ENCODE measurements around the gene GRIN2C. TPM values are rescaled to one million over a fixed set of nuclear protein-coding genes. Genes with fewer than 3 reads are reported as not detected.
"Not testable (repeated sequence)": the region's sequence is repeated elsewhere in the genome, so short reads cannot be mapped to it uniquely, and the experiment has no call there.

GRIN2C gene
- total RNA-seq = under 1 TPM in 1 of 2 donors, not detected in 1; 0.87 TPM

DNA sequence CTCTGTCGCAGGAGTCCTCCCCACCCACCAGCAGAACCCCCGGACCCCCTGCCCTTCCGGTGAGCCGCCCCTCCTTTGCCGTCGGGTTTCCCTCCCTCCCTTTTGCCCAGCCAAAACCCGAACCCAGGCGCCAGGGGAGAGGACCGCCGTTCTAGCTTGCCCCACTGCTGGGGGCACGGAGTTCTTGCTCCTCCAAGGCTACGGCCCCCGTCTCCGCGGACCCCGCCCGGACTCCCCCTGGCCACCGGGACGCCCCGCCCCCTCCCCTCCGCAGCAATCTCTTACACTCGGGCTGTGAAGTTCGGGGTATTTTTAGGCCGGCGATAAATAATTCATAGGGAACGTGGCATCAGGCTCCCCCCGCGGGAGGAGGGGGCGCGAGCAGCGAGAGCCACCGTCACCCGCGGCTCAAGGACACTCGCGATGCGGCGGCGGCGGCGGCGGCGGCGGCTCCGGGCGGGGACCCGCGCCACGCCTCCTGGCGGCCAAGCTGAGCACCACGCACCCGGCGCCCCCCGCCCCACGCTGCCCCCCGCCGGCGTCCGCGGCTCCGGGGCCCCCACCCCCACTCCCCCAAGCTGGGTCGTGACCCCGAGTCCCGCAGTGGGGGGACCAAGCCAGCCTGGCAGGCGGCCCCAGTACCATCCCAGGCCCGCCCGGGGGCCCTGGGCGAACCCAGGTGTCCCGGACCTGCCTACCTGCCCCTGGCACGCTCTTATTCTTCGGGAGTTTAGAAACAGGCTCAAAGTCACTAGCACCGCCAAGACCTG lies at the start of gene GRIN2C:
TSS of gene GRIN2C (minus strand) at position 427 of the 770 bp plus-strand sequence. CDS start 4,793 bp downstream, outside the sequence.
- H3K27ac Mint-ChIP-seq = no peak within 1 kb of the TSS
- ATAC-seq (peak; percentile 26 to 47), DNase-seq (ENCODE audit: low spot score in 2 of 2) (peak in 1 of 2 donors; percentile 54)
- H3K36me3 Mint-ChIP-seq = no peaks in the 10 kb centered on the region
- no peaks in the 10 kb centered on the region for H3K9me3 Mint-ChIP-seq

- not testable (repeated sequence) for H3K9me3 Mint-ChIP-seq; ATAC-seq; H3K36me3 Mint-ChIP-seq; H3K27ac Mint-ChIP-seq; DNase-seq (ENCODE audit: low spot score in 2 of 2)
Measured at GRCh38 chr17:74909097-74909496, 49.4 kb upstream of the GRIN2C start.

- ATAC-seq (no peak), DNase-seq (ENCODE audit: low spot score in 2 of 2) (no peak)
- Mint-ChIP-seq H3K36me3 (no peaks in the 10 kb centered on the region), H3K9me3 (no peaks in the 10 kb centered on the region), H3K27ac (no peak overlapping the region)
Measured at GRCh38 chr17:74907012-74907411, 47.3 kb upstream of the GRIN2C start.

GRCh38 chr17:74906214-74906793 lies 46.6 kb upstream of the GRIN2C start:
- H3K36me3 Mint-ChIP-seq; ATAC-seq; H3K27ac Mint-ChIP-seq; H3K9me3 Mint-ChIP-seq; DNase-seq (ENCODE audit: low spot score in 2 of 2): not testable (repeated sequence)

- DNase-seq (ENCODE audit: low spot score in 2 of 2) (no peak), ATAC-seq (peak; percentile 49 to 59)
- H3K9me3 Mint-ChIP-seq = no peaks in the 10 kb centered on the region
- H3K36me3 Mint-ChIP-seq = no peaks in the 10 kb centered on the region
- H3K27ac Mint-ChIP-seq = no peak overlapping the region
Measured at GRCh38 chr17:74904687-74905409, 45.2 kb upstream of the GRIN2C start.

- Mint-ChIP-seq H3K9me3 (no peaks in the 10 kb centered on the region), H3K36me3 (no peaks in the 10 kb centered on the region), H3K27ac (no peak overlapping the region)
- no peak for ATAC-seq
- no peak for DNase-seq (ENCODE audit: low spot score in 2 of 2)
Measured at GRCh38 chr17:74903671-74904070, 44.0 kb upstream of the GRIN2C start.

GRCh38 chr17:74903034-74903433 lies 43.3 kb upstream of the GRIN2C start:
- H3K9me3 Mint-ChIP-seq = no peaks in the 10 kb centered on the region
- DNase-seq (ENCODE audit: low spot score in 2 of 2) (no peak), ATAC-seq (no peak)
- no peaks in the 10 kb centered on the region for H3K36me3 Mint-ChIP-seq
- no peak overlapping the region for H3K27ac Mint-ChIP-seq

GRCh38 chr17:74901353-74902135 lies 41.9 kb upstream of the GRIN2C start:
- no peaks in the 10 kb centered on the region for H3K36me3 Mint-ChIP-seq
- no peak for DNase-seq (ENCODE audit: low spot score in 2 of 2)
- no peak for ATAC-seq
- no peak overlapping the region for H3K27ac Mint-ChIP-seq
- H3K9me3 Mint-ChIP-seq = no peaks in the 10 kb centered on the region

- H3K9me3 Mint-ChIP-seq = no peaks in the 10 kb centered on the region
- ATAC-seq = no peak
- H3K27ac Mint-ChIP-seq = peak overlapping the region in 1 of 2 donors; percentile 66
- H3K36me3 Mint-ChIP-seq = no peaks in the 10 kb centered on the region
- no peak for DNase-seq (ENCODE audit: low spot score in 2 of 2)
Measured at GRCh38 chr17:74900208-74900607, 40.5 kb upstream of the GRIN2C start.

- Mint-ChIP-seq H3K9me3 (no peaks in the 10 kb centered on the region), H3K27ac (no peak overlapping the region), H3K36me3 (peaks cover 0 to 5% of the 10 kb centered on the region in 2 donors)
- no peak for ATAC-seq
- DNase-seq (ENCODE audit: low spot score in 2 of 2) = no peak
Measured at GRCh38 chr17:74898376-74898946, 38.8 kb upstream of the GRIN2C start.

GRCh38 chr17:74893936-74894671 lies 34.4 kb upstream of the GRIN2C start:
- Mint-ChIP-seq H3K36me3 (peaks cover 0 to 5% of the 10 kb centered on the region in 2 donors), H3K27ac (no peak overlapping the region), H3K9me3 (no peaks in the 10 kb centered on the region)
- DNase-seq (ENCODE audit: low spot score in 2 of 2) (no peak), ATAC-seq (no peak)

DNA sequence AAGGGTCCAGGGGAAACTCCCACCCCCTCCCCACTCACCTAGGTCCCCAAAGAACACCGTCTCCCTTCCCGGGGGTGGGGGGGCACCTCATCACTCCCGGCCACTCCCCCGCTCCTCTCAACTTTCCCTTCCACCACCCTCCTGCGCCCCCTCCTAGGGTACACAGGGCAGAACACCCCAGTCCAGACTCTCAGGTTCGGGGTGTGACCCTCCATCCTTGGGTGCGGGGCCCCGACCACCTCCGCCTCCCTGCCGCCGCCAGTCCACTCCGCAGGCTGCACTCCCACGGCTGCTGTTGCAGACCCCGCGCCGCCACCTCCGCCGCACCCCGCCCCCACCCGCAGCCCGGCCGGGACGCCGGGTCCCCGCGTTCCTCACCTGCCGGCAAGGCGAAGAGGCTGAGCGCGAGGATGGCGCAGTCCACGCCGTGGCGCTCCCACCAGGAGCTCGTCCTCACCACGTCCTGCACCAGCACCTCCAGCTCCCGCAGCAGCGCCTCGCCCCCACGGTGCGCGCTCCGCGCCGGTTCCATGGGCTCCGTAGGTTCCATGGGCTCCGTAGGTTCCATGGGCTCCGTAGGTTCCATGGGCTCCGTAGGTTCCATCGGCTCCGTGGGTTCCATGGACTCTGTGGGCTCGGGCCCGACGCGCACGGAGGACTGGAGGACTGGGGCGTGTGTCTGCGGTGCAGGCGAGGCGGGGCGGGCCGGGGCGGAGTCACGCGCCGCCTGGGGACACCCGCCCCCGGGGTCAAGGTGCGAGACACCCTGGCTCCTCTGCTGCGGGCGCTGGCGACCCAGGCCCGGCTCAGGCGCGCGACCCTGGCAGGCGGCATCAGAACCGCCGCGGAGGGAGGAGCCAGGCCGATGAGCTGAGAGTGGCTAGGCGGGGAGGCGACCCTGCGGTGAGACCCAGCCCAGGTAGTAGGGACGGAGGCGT lies 33.6 kb upstream of the GRIN2C start, which contains the start of gene FADS6:
TSS of gene FADS6 (minus strand) at position 660 of the 938 bp plus-strand sequence. CDS start at position 622, 38 bp downstream.
- ATAC-seq (peak; percentile 26 to 74), DNase-seq (ENCODE audit: low spot score in 2 of 2) (no peak)
- Mint-ChIP-seq H3K9me3 (no peaks in the 10 kb centered on the region), H3K27ac (no peak within 1 kb of the TSS), H3K36me3 (peaks cover 0 to 5% of the 10 kb centered on the region in 2 donors)

DNA sequence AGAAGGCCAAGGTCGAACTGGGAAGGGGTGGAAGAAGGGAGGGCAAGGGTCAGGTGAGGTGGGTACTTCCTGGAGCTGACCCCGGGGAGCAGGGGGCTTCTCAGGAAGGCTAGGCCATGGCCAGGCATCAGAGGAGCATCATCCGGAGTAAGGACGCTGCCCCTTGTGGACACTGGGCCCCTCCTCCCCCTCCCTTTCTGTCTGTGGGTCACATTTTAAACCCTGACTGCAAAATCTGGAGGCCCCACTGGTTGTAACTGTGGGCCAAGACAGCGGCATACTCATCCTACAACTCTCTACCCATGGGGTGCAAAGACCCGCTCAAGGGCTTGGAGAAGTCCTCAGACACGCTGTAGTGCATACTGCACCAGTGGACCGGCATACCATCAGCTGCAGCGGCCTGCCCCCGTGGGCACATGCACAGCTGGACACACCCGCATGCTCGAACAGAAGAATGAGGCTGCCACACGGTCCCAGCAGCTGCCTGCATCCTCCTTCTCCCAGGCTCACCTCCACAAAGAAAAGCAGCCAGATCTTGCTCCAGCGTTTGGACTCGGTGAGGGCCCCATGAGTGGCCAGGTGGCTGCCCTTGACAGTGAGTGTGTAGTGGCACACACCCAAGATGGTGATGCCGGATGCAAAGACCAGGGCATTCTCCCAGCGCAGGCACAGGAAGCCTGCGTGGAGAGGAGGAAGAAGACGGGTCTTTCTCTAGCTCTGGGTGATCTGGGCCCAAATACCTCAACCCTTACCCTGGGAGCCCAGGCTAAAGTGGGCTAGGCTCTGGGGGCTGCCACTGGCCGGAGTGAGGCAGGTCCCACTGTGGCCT lies 32.5 kb upstream of the GRIN2C start:
- peaks cover 0 to 5% of the 10 kb centered on the region in 2 donors for H3K36me3 Mint-ChIP-seq
- no peak overlapping the region for H3K27ac Mint-ChIP-seq
- ATAC-seq (no peak), DNase-seq (ENCODE audit: low spot score in 2 of 2) (no peak)
- no peaks in the 10 kb centered on the region for H3K9me3 Mint-ChIP-seq

GRCh38 chr17:74890554-74890953 lies 30.9 kb upstream of the GRIN2C start:
- DNase-seq (ENCODE audit: low spot score in 2 of 2) (no peak), ATAC-seq (no peak)
- peaks cover 0 to 5% of the 10 kb centered on the region in 2 donors for H3K36me3 Mint-ChIP-seq
- no peak overlapping the region for H3K27ac Mint-ChIP-seq
- no peaks in the 10 kb centered on the region for H3K9me3 Mint-ChIP-seq

All from activated naive CD4-positive, alpha-beta T cell treated with anti-CD3 and anti-CD28 coated beads, Interleukin-2, amount 50 U/mL, for 72 hours (primary cell).